Pancreas (tissue), 10 donors: ENCODE measurements around the gene FARP1. TPM values are rescaled to one million over a fixed set of nuclear protein-coding genes. Genes with fewer than 3 reads are reported as not detected.

Experiments used
- ATAC-seq, 4 donors: fragments of 200-7000 bp; cut with Tn5 transposase; one replicate each; pipeline versions ENCODE4 v1.8.0 to v1.9.1; 2020; ENCODE audit warnings: mild to moderate bottlenecking in 4 of 4, moderate library complexity in 4 of 4
- DNase-seq, 6 donors: peaks; one replicate each; pipeline ENCODE4 v3.0.0-alpha.2; 2020
- FAIRE-seq: peaks from 2 replicates; lab custom pipeline; 2012; peaks lifted over from hg19 to GRCh38; lab: Jason Lieb, UNC
- H3K27ac ChIP-seq, 4 donors: fragments of 200-600 bp; sonication (generic); 1 replicate in 3 of 4; 2 replicates in 1 of 4; pipeline versions ENCODE4 v1.5.0 to v1.8.0; 2020
- H3K27me3 ChIP-seq, 4 donors: fragments of 200-600 bp; one replicate each; pipeline ENCODE4 v1.8.0; 2021
- H3K36me3 ChIP-seq, 3 donors: fragments of 200-600 bp; sonication (generic) in 1 of 3; one replicate each; pipeline versions ENCODE4 v1.5.0 to v1.8.0; 2020 to 2021
- H3K4me1 ChIP-seq, 3 donors: fragments of 200-600 bp; one replicate each; pipeline ENCODE4 v1.8.0; 2021
- H3K4me3 ChIP-seq, 4 donors: fragments of 200-600 bp; sonication (generic) in 2 of 4; one replicate each; pipeline versions ENCODE4 v1.5.0 to v1.8.0; 2020 to 2021
- H3K9me3 ChIP-seq, 4 donors: fragments of 200-600 bp; one replicate each; pipeline ENCODE4 v1.8.0; 2021
- WGBS, 2 donors: extraction: QIAGEN DNeasy Blood & Tissue Kit; methylation state at CpG; one replicate each; pipeline ENCODE4 v1.1.7; 2013; 5-methylcytosine and 5-hydroxymethylcytosine counted together
- intact Hi-C, 3 donors: fragments of 100-400 bp; cut with DNase I; formaldehyde crosslinking; loops; one replicate each; pipeline versions ENCODE4 v1.11.1 to v1.14.2; 2022
- polyA plus RNA-seq, 2 donors: library from polyadenylated mRNA; stranded (reverse); fragments of 200-250 nt; gene quantifications; one replicate each; pipeline ENCODE4 v1.2.3, GENCODE V29; 2013
- total RNA-seq, 6 donors: library from RNA; stranded (reverse); fragmentation: NEBNext Ultra II Directional in 4 of 6; extraction: Animal tissue kit (Norgen Biotek cat#: 25700) in 4 of 6; gene quantifications; one replicate each; pipeline versions ENCODE4 v1.2.1 to v1.2.4, GENCODE V29; 2021 to 2023
- TF ChIP-seq, protein P1 (sequence below), 4 donors: fragments of 200-600 bp; sonication (generic) in 3 of 4; IDR thresholded peaks; one replicate each; pipeline versions ENCODE4 v1.5.0 to v1.8.0; 2021; ENCODE audit warnings: antibody characterized with exemption in 4 of 4
- donor health status: healthy with polysubstance abuse.
- donor health status: DM: no; HTN: no; CAD: no; lungs with moderate emphysema.
- donor health status: DM: no; HTN: no; CAD: no.
- donor health status: control.
- donor health status: control.
- donor health status: Bipolar disorder and iron deficiency.
- donor health status: DM: yes; HTN: yes; CAD: no.
- donor health status: DM: no; HTN: no; CAD: no.
- donor health status: DM: no; HTN: no; CAD: no.
- donor health status: DM: yes; HTN: yes; CAD: no.

The FARP1 gene
- total and polyA plus RNA-seq, 8 donors = 30.8 to 95.1 (median 56.0) TPM

DNA sequence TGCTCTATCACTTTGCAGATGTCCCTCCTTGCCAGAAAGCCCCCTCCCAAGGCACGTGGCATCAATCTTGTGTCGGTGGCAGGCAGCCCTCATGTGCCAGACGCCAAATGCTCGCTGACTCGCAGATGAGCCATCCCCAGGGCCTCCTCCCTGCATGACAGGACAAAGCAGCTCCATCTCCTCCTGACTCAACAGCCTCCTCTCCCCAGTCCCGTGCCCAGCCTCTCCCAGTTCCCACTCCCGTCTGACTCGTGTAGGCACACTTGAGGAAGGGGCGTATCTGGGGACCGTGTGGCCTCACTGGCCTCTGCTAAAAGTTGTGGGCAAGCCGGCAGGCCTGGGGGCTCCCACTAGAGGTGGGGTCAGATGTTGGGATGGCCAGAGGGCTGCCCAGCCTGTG, 300.4 kb downstream of the FARP1 start:
- FAIRE-seq (no peak), DNase-seq (peak in 1 of 6 donors; percentile 72), ATAC-seq (no peak)
- intact Hi-C loops = loop anchor here in 2 of 3 donors (5.0 to 10.0 kb wide), 3 partner anchors 211 to 401 kb away; no protein-coding TSS in a partner anchor
- Histone ChIP-seq H3K27ac (no peak overlapping the region), H3K27me3 (no peaks in the 10 kb centered on the region), H3K9me3 (no peaks in the 10 kb centered on the region), H3K36me3 (peaks cover 0 to 59% (median 14%) of the 10 kb centered on the region in 3 donors), H3K4me3 (no peak overlapping the region), H3K4me1 (no peaks in the 10 kb centered on the region)
- WGBS, 2 donors = 84 to 94% methylated on average over 11 of the region's 11 CpGs
- TF ChIP-seq, protein P1, sequence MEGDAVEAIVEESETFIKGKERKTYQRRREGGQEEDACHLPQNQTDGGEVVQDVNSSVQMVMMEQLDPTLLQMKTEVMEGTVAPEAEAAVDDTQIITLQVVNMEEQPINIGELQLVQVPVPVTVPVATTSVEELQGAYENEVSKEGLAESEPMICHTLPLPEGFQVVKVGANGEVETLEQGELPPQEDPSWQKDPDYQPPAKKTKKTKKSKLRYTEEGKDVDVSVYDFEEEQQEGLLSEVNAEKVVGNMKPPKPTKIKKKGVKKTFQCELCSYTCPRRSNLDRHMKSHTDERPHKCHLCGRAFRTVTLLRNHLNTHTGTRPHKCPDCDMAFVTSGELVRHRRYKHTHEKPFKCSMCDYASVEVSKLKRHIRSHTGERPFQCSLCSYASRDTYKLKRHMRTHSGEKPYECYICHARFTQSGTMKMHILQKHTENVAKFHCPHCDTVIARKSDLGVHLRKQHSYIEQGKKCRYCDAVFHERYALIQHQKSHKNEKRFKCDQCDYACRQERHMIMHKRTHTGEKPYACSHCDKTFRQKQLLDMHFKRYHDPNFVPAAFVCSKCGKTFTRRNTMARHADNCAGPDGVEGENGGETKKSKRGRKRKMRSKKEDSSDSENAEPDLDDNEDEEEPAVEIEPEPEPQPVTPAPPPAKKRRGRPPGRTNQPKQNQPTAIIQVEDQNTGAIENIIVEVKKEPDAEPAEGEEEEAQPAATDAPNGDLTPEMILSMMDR (IDR thresholded peaks at IDR 0.05) = no peak

GRCh38 chr13:98443800-98444325, 301.0 kb downstream of the FARP1 start:
- H3K36me3 ChIP-seq = peaks cover 1 to 62% (median 14%) of the 10 kb centered on the region in 3 donors
- no peaks in the 10 kb centered on the region for H3K4me1 ChIP-seq
- WGBS, 2 donors = 85 to 88% methylated on average over 19 to 21 of the region's 21 CpGs
- DNase-seq = no peak
- intact Hi-C loops = loop anchor here in 2 of 3 donors (5.0 to 10.0 kb wide), 3 partner anchors 211 to 401 kb away; no protein-coding TSS in a partner anchor
- no peak for FAIRE-seq
- H3K9me3 ChIP-seq = no peaks in the 10 kb centered on the region
- ATAC-seq = no peak
- TF ChIP-seq, protein P1 (IDR thresholded peaks at IDR 0.05) = no peak
- H3K27ac ChIP-seq = no peak overlapping the region
- H3K4me3 ChIP-seq = no peak overlapping the region
- H3K27me3 ChIP-seq = no peaks in the 10 kb centered on the region

- TF ChIP-seq, protein P1 (IDR thresholded peaks at IDR 0.05) = no peak
- no peak overlapping the region for H3K27ac ChIP-seq
- H3K9me3 ChIP-seq = no peaks in the 10 kb centered on the region
- peak in 2 of 6 donors; percentile 57 to 67 for DNase-seq
- no peak for ATAC-seq
- H3K27me3 ChIP-seq = no peaks in the 10 kb centered on the region
- peaks cover 3 to 63% (median 14%) of the 10 kb centered on the region in 3 donors for H3K36me3 ChIP-seq
- H3K4me1 ChIP-seq = no peaks in the 10 kb centered on the region
- WGBS, 2 donors = 90 to 92% methylated on average over 16 of the region's 16 CpGs
- H3K4me3 ChIP-seq = no peak overlapping the region
- intact Hi-C loops = loop anchor here in 2 of 3 donors (5.0 to 10.0 kb wide), 3 partner anchors 210 to 400 kb away; no protein-coding TSS in a partner anchor
- no peak for FAIRE-seq
Measured at GRCh38 chr13:98444381-98444780, 301.5 kb downstream of the FARP1 start.

- Histone ChIP-seq H3K9me3 (no peaks in the 10 kb centered on the region), H3K27ac (peak overlapping the region in 1 of 4 donors; percentile 30), H3K27me3 (no peaks in the 10 kb centered on the region), H3K4me3 (no peak overlapping the region), H3K36me3 (peaks cover 3 to 52% (median 8%) of the 10 kb centered on the region in 3 donors), H3K4me1 (no peaks in the 10 kb centered on the region)
- 25 to 26% methylated on average over 18 of the region's 18 CpGs for WGBS, 2 donors
- intact Hi-C loops = loop anchor here in 2 of 3 donors (10.0 kb wide), 2 partner anchors 209 to 399 kb away; no protein-coding TSS in a partner anchor
- DNase-seq = peak; percentile 47 to 87 (median 75)
- TF ChIP-seq, protein P1 (IDR thresholded peaks at IDR 0.05) = peak; percentile 93 to 97 (median 96)
- FAIRE-seq = no peak
- peak; percentile 82 to 93 (median 88) for ATAC-seq
Measured at GRCh38 chr13:98445340-98446233, 302.7 kb downstream of the FARP1 start.
